ENCODE data around the gene TMEM178B.

TMEM178B gene

GRCh38 chr7:141276031-141276430 lies 202.2 kb downstream of the TMEM178B start:
- no peak overlapping the region for H3K27ac ChIP-seq (ENCODE audit: low read depth, low read length)
- no peaks in the 10 kb centered on the region for H3K4me1 ChIP-seq (ENCODE audit: control insufficient read depth, insufficient read depth, low read length)
- no peak overlapping the region for H3K9ac ChIP-seq (ENCODE audit: low read length)
- no peaks in the 10 kb centered on the region for H3K27me3 ChIP-seq (ENCODE audit: control insufficient read depth, insufficient read depth, low read length)
- H3K4me3 ChIP-seq (ENCODE audit: low read length), result no peak overlapping the region
- H3K36me3 ChIP-seq (ENCODE audit: control insufficient read depth, insufficient read depth, low read length), result no peaks in the 10 kb centered on the region

- Histone ChIP-seq H3K4me1 (ENCODE audit: control insufficient read depth, insufficient read depth, low read length) (no peaks in the 10 kb centered on the region), H3K27ac (ENCODE audit: low read depth, low read length) (no peak overlapping the region), H3K36me3 (ENCODE audit: control insufficient read depth, insufficient read depth, low read length) (no peaks in the 10 kb centered on the region), H3K27me3 (ENCODE audit: control insufficient read depth, insufficient read depth, low read length) (no peaks in the 10 kb centered on the region), H3K4me3 (ENCODE audit: low read length) (no peak overlapping the region), H3K9ac (ENCODE audit: low read length) (no peak overlapping the region)
Measured at GRCh38 chr7:141280100-141280499, 206.2 kb downstream of the TMEM178B start.

- Histone ChIP-seq H3K27ac (ENCODE audit: low read depth, low read length) (no peak overlapping the region), H3K4me3 (ENCODE audit: low read length) (no peak overlapping the region), H3K4me1 (ENCODE audit: control insufficient read depth, insufficient read depth, low read length) (no peaks in the 10 kb centered on the region), H3K9ac (ENCODE audit: low read length) (no peak overlapping the region), H3K36me3 (ENCODE audit: control insufficient read depth, insufficient read depth, low read length) (no peaks in the 10 kb centered on the region), H3K27me3 (ENCODE audit: control insufficient read depth, insufficient read depth, low read length) (no peaks in the 10 kb centered on the region)
Measured at GRCh38 chr7:141281311-141281710, 207.4 kb downstream of the TMEM178B start.

- no peak overlapping the region for H3K4me3 ChIP-seq (ENCODE audit: low read length)
- no peaks in the 10 kb centered on the region for H3K27me3 ChIP-seq (ENCODE audit: control insufficient read depth, insufficient read depth, low read length)
- H3K4me1 ChIP-seq (ENCODE audit: control insufficient read depth, insufficient read depth, low read length), result no peaks in the 10 kb centered on the region
- no peak overlapping the region for H3K27ac ChIP-seq (ENCODE audit: low read depth, low read length)
- no peaks in the 10 kb centered on the region for H3K36me3 ChIP-seq (ENCODE audit: control insufficient read depth, insufficient read depth, low read length)
- H3K9ac ChIP-seq (ENCODE audit: low read length), result no peak overlapping the region
Measured at GRCh38 chr7:141286522-141286921, 212.7 kb downstream of the TMEM178B start.

GRCh38 chr7:141287936-141288335 lies 214.1 kb downstream of the TMEM178B start:
- Histone ChIP-seq H3K27me3 (ENCODE audit: control insufficient read depth, insufficient read depth, low read length) (no peaks in the 10 kb centered on the region), H3K36me3 (ENCODE audit: control insufficient read depth, insufficient read depth, low read length) (no peaks in the 10 kb centered on the region), H3K4me3 (ENCODE audit: low read length) (no peak overlapping the region), H3K9ac (ENCODE audit: low read length) (no peak overlapping the region), H3K4me1 (ENCODE audit: control insufficient read depth, insufficient read depth, low read length) (no peaks in the 10 kb centered on the region), H3K27ac (ENCODE audit: low read depth, low read length) (no peak overlapping the region)

GRCh38 chr7:141288626-141289025 lies 214.8 kb downstream of the TMEM178B start:
- no peaks in the 10 kb centered on the region for H3K4me1 ChIP-seq (ENCODE audit: control insufficient read depth, insufficient read depth, low read length)
- H3K36me3 ChIP-seq (ENCODE audit: control insufficient read depth, insufficient read depth, low read length), result no peaks in the 10 kb centered on the region
- no peak overlapping the region for H3K4me3 ChIP-seq (ENCODE audit: low read length)
- no peak overlapping the region for H3K9ac ChIP-seq (ENCODE audit: low read length)
- no peaks in the 10 kb centered on the region for H3K27me3 ChIP-seq (ENCODE audit: control insufficient read depth, insufficient read depth, low read length)
- no peak overlapping the region for H3K27ac ChIP-seq (ENCODE audit: low read depth, low read length)

GRCh38 chr7:141290365-141290764 lies 216.5 kb downstream of the TMEM178B start:
- Histone ChIP-seq H3K4me3 (ENCODE audit: low read length) (no peak overlapping the region), H3K36me3 (ENCODE audit: control insufficient read depth, insufficient read depth, low read length) (no peaks in the 10 kb centered on the region), H3K9ac (ENCODE audit: low read length) (no peak overlapping the region), H3K27me3 (ENCODE audit: control insufficient read depth, insufficient read depth, low read length) (no peaks in the 10 kb centered on the region), H3K4me1 (ENCODE audit: control insufficient read depth, insufficient read depth, low read length) (no peaks in the 10 kb centered on the region), H3K27ac (ENCODE audit: low read depth, low read length) (no peak overlapping the region)

GRCh38 chr7:141290973-141291372 lies 217.1 kb downstream of the TMEM178B start:
- no peak overlapping the region for H3K9ac ChIP-seq (ENCODE audit: low read length)
- H3K4me1 ChIP-seq (ENCODE audit: control insufficient read depth, insufficient read depth, low read length), result no peaks in the 10 kb centered on the region
- H3K36me3 ChIP-seq (ENCODE audit: control insufficient read depth, insufficient read depth, low read length), result no peaks in the 10 kb centered on the region
- H3K27ac ChIP-seq (ENCODE audit: low read depth, low read length), result no peak overlapping the region
- no peaks in the 10 kb centered on the region for H3K27me3 ChIP-seq (ENCODE audit: control insufficient read depth, insufficient read depth, low read length)
- H3K4me3 ChIP-seq (ENCODE audit: low read length), result no peak overlapping the region

- Histone ChIP-seq H3K27ac (ENCODE audit: low read depth, low read length) (no peak overlapping the region), H3K36me3 (ENCODE audit: control insufficient read depth, insufficient read depth, low read length) (no peaks in the 10 kb centered on the region), H3K4me3 (ENCODE audit: low read length) (no peak overlapping the region), H3K9ac (ENCODE audit: low read length) (no peak overlapping the region), H3K4me1 (ENCODE audit: control insufficient read depth, insufficient read depth, low read length) (no peaks in the 10 kb centered on the region), H3K27me3 (ENCODE audit: control insufficient read depth, insufficient read depth, low read length) (no peaks in the 10 kb centered on the region)
Measured at GRCh38 chr7:141291541-141291940, 217.7 kb downstream of the TMEM178B start.

GRCh38 chr7:141294143-141294829 lies 220.4 kb downstream of the TMEM178B start:
- H3K36me3 ChIP-seq (ENCODE audit: control insufficient read depth, insufficient read depth, low read length), result no peaks in the 10 kb centered on the region
- H3K9ac ChIP-seq (ENCODE audit: low read length), result no peak overlapping the region
- no peak overlapping the region for H3K27ac ChIP-seq (ENCODE audit: low read depth, low read length)
- no peaks in the 10 kb centered on the region for H3K27me3 ChIP-seq (ENCODE audit: control insufficient read depth, insufficient read depth, low read length)
- H3K4me3 ChIP-seq (ENCODE audit: low read length), result no peak overlapping the region
- H3K4me1 ChIP-seq (ENCODE audit: control insufficient read depth, insufficient read depth, low read length), result no peaks in the 10 kb centered on the region

GRCh38 chr7:141295367-141295895 lies 221.6 kb downstream of the TMEM178B start:
- no peak overlapping the region for H3K27ac ChIP-seq (ENCODE audit: low read depth, low read length)
- H3K27me3 ChIP-seq (ENCODE audit: control insufficient read depth, insufficient read depth, low read length), result no peaks in the 10 kb centered on the region
- no peaks in the 10 kb centered on the region for H3K4me1 ChIP-seq (ENCODE audit: control insufficient read depth, insufficient read depth, low read length)
- H3K36me3 ChIP-seq (ENCODE audit: control insufficient read depth, insufficient read depth, low read length), result no peaks in the 10 kb centered on the region
- no peak overlapping the region for H3K9ac ChIP-seq (ENCODE audit: low read length)
- no peak overlapping the region for H3K4me3 ChIP-seq (ENCODE audit: low read length)

GRCh38 chr7:141300816-141301215 lies 227.0 kb downstream of the TMEM178B start:
- Histone ChIP-seq H3K4me3 (ENCODE audit: low read length) (no peak overlapping the region), H3K27me3 (ENCODE audit: control insufficient read depth, insufficient read depth, low read length) (no peaks in the 10 kb centered on the region), H3K27ac (ENCODE audit: low read depth, low read length) (no peak overlapping the region), H3K36me3 (ENCODE audit: control insufficient read depth, insufficient read depth, low read length) (no peaks in the 10 kb centered on the region), H3K9ac (ENCODE audit: low read length) (no peak overlapping the region), H3K4me1 (ENCODE audit: control insufficient read depth, insufficient read depth, low read length) (no peaks in the 10 kb centered on the region)

- Histone ChIP-seq H3K27ac (ENCODE audit: low read depth, low read length) (no peak overlapping the region), H3K4me3 (ENCODE audit: low read length) (no peak overlapping the region), H3K27me3 (ENCODE audit: control insufficient read depth, insufficient read depth, low read length) (no peaks in the 10 kb centered on the region), H3K36me3 (ENCODE audit: control insufficient read depth, insufficient read depth, low read length) (no peaks in the 10 kb centered on the region), H3K9ac (ENCODE audit: low read length) (no peak overlapping the region), H3K4me1 (ENCODE audit: control insufficient read depth, insufficient read depth, low read length) (no peaks in the 10 kb centered on the region)
Measured at GRCh38 chr7:141301544-141301943, 227.7 kb downstream of the TMEM178B start.

Data from rectal smooth muscle tissue (tissue), 1 donor.